Measurements from ENCODE around the gene CHN2.

The CHN2 gene

GRCh38 chr7:29479301-29480200, 285.0 kb downstream of the CHN2 start:
- no peak for DNase-seq

- DNase-seq: no peak
These were observed 285.9 kb downstream of the CHN2 start for GRCh38 chr7:29480451-29480850.

- DNase-seq: no peak
These were observed 286.5 kb downstream of the CHN2 start for GRCh38 chr7:29480934-29481651.

GRCh38 chr7:29482056-29482455, 287.5 kb downstream of the CHN2 start:
- DNase-seq: no peak

GRCh38 chr7:29483219-29484104, 288.9 kb downstream of the CHN2 start:
- peak in 1 of 2 experiments; percentile 80 for DNase-seq

DNA sequence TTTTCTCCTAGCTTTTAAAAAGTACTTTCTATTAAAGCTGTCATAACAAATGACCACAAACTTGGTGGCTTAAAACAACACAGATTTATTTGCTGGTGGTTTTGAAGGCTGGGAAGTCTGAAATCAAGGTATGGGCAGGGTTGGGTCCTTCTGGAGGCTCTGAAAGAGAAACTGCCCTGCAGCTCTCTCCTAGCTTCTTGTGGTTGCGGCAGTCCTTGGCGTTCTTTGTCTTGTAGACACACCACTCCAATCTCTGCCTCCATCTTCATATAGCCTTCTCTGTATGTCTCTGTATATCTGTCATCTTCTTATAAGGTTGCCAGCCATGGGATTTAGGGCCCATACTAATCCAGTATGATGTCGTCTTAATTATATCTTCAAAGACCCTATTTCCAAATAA, 289.7 kb downstream of the CHN2 start:
- no peak for DNase-seq

GRCh38 chr7:29485339-29486190, 291.0 kb downstream of the CHN2 start:
- peak in 1 of 2 experiments; percentile 20 for DNase-seq

GRCh38 chr7:29486191-29486700, 291.7 kb downstream of the CHN2 start:
- DNase-seq: no peak

DNA sequence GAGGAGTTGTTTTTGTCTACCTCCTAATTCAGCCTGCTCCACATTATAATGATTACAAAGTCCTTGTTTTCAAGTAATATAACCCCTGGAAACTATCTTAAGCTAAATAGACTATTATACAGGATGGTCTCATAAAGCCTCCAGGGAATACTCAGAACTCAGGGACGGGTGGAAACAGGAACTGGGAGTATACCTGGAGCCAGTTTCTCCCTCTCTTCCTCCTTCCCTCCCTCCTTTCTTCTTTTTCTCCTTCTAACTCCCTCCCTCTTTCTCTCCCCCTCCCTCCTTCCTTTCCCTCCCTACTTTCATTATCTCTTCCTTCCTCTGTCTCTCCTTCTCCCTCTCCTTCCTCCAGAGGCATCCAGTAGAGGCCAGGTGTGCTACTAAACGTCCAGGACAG, 292.8 kb downstream of the CHN2 start:
- no peak for DNase-seq

- DNase-seq: no peak
These were observed 293.8 kb downstream of the CHN2 start for GRCh38 chr7:29488203-29488970.

DNA sequence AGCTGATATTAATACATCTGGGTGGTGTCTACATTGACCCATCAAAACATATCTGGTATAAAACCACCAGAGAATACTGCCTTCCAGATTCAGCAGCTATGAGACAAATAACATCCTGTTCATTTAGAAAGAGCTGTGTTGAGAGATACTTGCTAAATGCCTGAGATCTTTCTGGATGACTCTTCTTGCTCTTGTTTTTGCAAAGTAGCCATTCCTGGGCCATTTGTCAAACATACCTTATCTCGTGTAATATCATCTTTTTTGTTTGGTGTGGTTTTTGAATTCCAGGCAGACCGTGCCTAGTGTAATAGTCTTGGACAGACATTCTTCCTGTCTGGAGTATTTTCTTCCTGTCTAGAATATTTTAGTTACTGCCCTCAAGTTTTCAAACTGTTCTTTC, 294.4 kb downstream of the CHN2 start:
- no peak for DNase-seq

DNA sequence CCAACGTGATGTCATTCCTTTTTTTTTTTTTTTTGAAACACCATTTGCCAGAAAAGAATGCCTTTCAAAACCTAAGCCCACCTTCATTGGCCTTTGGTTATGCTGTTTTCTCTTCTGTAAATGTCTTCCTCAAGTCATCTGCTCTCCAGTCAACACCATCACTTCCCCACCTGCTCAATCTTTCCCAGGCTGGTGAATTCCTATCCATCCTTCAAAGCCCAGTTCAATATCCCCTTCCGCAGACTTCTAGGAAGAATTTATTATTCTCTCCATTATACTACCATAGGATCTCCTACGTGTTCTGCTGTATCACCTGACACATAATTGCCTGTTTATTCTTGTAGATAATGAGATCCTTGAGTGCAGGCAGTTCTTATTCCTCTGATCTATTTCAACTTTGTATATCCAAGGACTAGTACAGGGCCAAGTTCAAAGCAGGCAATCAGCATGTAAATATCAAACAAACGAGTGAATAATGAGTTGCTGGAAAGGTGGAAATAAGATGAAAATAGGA, 295.6 kb downstream of the CHN2 start:
- no peak for DNase-seq

DNA sequence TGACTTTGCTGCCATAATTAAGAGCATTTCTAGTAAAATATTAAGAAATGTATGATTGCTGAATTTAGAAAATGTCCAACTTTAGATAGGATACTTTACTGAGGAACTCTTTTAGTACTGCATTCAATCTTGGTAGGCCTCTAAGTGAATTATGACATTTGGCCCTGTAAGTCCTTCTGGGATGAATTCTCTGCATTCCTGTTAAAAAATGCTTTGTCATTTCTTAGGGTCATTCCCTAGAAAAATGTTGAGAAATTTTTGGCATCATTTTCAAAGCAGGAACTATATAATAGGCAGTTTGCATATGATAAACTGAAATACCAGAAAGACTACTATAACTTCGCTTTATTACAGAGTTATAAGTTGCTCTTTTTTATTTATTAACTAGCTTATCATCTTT, 299.8 kb downstream of the CHN2 start:
- no peak for DNase-seq

GRCh38 chr7:29495653-29496052, 301.1 kb downstream of the CHN2 start:
- peak in 1 of 2 experiments; percentile 38 for DNase-seq

DNA sequence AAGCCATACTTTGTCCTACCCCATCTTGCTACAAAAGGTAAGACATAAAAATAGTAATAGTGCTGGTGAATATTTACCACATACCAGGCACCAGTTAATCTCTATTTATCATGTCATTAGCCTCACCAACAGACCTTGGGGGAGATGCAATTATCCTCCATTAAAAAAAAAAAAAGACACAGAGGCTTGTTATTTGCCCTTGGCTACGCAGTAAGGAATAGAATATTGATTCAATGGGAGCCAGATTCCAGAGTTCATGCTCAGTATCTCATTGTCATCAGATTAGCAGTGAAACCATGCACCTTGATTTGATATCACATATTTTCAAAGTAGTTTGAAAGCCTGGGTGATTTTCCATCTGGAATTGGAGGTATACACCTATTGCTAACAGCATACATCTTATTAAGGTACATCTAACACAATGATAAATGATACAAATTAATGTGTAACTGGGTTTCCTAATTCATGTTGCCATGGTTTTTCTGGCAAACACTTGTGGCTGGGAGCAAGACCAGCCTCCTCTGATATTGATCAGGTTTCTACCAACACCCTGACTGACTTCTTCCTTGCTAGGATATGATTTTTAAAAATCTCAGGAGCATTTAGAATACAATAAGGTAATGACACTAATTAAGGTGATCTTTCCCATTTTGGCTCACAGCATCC, 301.9 kb downstream of the CHN2 start:
- DNase-seq: peak; percentile 70 to 78

DNA sequence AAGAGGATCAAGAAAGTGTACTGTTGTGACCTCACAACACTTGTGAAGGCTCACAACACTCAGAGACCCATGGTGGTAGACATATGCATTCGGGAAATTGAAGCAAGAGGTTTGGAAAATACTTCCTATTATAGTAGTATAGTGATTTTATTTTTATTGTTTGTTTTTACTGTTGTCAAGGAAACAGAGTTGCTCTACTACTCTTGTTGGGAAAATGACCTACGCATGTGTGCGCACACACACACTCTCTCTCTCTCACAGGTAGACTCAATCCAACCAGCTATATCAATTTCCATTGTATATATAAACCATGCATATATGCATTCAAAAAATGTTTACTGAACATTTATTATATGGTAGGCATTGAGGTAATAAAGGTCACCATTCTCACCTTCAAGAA, 305.4 kb downstream of the CHN2 start:
- DNase-seq: no peak

- DNase-seq: no peak
These were observed 306.1 kb downstream of the CHN2 start for GRCh38 chr7:29500719-29501118.

DNA sequence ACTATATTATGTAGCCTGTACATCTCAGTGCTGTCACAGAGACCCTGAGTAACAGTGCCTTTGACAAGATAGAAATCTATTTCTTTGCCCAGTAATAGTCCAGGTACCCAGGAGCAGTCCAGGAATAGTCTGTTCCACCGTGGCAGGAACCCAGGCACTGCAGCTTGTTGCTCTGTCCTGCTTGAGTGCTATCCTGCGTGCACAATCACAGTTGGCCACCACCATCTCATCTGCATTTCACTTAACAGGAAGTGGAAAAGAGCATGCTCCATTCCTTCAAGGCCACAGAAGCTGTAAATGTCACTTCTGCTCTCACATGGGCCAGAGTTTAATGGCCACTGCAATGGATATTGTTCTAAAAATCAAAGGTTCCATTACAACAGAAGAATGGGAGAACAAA, 307.6 kb downstream of the CHN2 start:
- DNase-seq: no peak

GRCh38 chr7:29505931-29506330, 311.4 kb downstream of the CHN2 start:
- no peak for DNase-seq

DNA sequence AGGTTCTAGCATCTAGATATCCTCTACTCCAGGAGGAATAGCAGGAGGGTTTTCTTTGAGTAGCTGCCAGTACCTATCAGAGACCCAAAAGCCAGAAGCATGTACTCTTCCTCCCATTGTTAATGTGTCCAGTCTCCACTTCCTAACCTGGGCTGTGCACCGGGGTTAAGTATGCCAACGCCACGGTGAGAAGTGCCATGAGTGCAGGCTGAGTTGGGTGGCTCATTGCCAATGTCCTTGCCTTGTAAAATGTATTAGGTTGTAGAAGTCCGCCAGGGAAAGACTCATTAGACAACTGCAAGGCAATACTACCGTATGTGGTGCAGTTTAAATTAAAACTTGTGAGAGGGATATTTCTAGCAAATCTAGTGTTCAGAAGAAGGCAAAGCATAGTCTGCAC, 314.0 kb downstream of the CHN2 start:
- DNase-seq: no peak

Data from NCI-H1930 (cell line).